CD14-positive monocyte (primary cell): ENCODE data around the gene PPFIBP1. TPM values are rescaled to one million over a fixed set of nuclear protein-coding genes. Genes with fewer than 3 reads are reported as not detected.
"Not testable (repeated sequence)": the region's sequence is repeated elsewhere in the genome, so short reads cannot be mapped to it uniquely, and the experiment has no call there.

ENCODE experiments used
- DNase-seq, 3 donors: peaks; one replicate each; pipeline ENCODE4 v3.0.0-alpha.2; 2011 to 2022
- H2AFZ ChIP-seq: 2 replicates; pipeline ENCODE4 v1.6.0; 2012; ENCODE audit warnings: mild to moderate bottlenecking, low read depth, low read length, inconsistent platforms; ENCODE audit not compliant: insufficient read depth, poor library complexity, severe bottlenecking
- H3K27ac ChIP-seq, 2 donors: 1 replicate in 1 of 2; 2 replicates in 1 of 2; pipeline ENCODE4 v1.5.1; 2012 to 2013; ENCODE audit warnings: low read length in 2 of 2, control low read depth in 1 of 2, inconsistent platforms in 1 of 2, low read depth in 1 of 2, mild to moderate bottlenecking in 1 of 2
- H3K27me3 ChIP-seq, 2 donors: one replicate each; pipeline versions ENCODE4 v1.6.0 to v1.6.1; 2011 to 2013; ENCODE audit warnings: low read length in 2 of 2; ENCODE audit not compliant: control insufficient read depth in 2 of 2, insufficient read depth in 2 of 2
- H3K36me3 ChIP-seq, 2 donors: replicated peaks in 1 of 2; 1 replicate in 1 of 2; 2 replicates in 1 of 2; pipeline versions ENCODE4 v1.5.1 to v1.6.1; 2012 to 2013; ENCODE audit warnings: low read length in 2 of 2, control low read depth in 1 of 2, inconsistent platforms in 1 of 2, mild to moderate bottlenecking in 1 of 2; ENCODE audit not compliant: insufficient read depth in 2 of 2, control insufficient read depth in 1 of 2
- H3K4me1 ChIP-seq, 2 donors: 1 replicate in 1 of 2; 2 replicates in 1 of 2; pipeline versions ENCODE4 v1.5.1 to v1.6.1; 2012 to 2013; ENCODE audit warnings: low read length in 2 of 2, control low read depth in 1 of 2, inconsistent platforms in 1 of 2, mild to moderate bottlenecking in 1 of 2, moderate library complexity in 1 of 2; ENCODE audit not compliant: insufficient read depth in 2 of 2, control insufficient read depth in 1 of 2
- H3K4me2 ChIP-seq: replicated peaks from 2 replicates; pipeline ENCODE3; 2012; ENCODE audit warnings: low read length, moderate library complexity, mild to moderate bottlenecking; ENCODE audit not compliant: poor library complexity, severe bottlenecking; ENCODE audit errors: extremely low read depth
- H3K4me3 ChIP-seq, 3 experiments: fragments of 200-600 bp in 1 of 3; sonication (generic) in 1 of 3; replicated peaks in 1 of 3; 1 replicate in 2 of 3; 2 replicates in 1 of 3; pipeline ENCODE4 v1.5.1; 2011 to 2013; ENCODE audit warnings: low read length in 3 of 3, mild to moderate bottlenecking in 3 of 3, control low read depth in 2 of 3, low read depth in 2 of 3, inconsistent platforms in 1 of 3, moderate library complexity in 1 of 3
- H3K79me2 ChIP-seq: 2 replicates; pipeline ENCODE4 v1.6.0; 2012; ENCODE audit warnings: mild to moderate bottlenecking, control low read depth, inconsistent platforms, low read length, moderate library complexity; ENCODE audit not compliant: insufficient read depth
- H3K9ac ChIP-seq: 2 replicates; pipeline ENCODE4 v1.6.0; 2017; ENCODE audit warnings: low read length, mild to moderate bottlenecking; ENCODE audit not compliant: insufficient read depth, poor library complexity, severe bottlenecking
- H3K9me3 ChIP-seq, 2 donors: replicated peaks in 1 of 2; 1 replicate in 1 of 2; 2 replicates in 1 of 2; pipeline versions ENCODE4 v1.5.1 to v1.6.1; 2012 to 2013; ENCODE audit warnings: low read length in 2 of 2, control low read depth in 1 of 2; ENCODE audit not compliant: control insufficient read depth in 1 of 2, insufficient read depth in 1 of 2
- H4K20me1 ChIP-seq: 2 replicates; pipeline ENCODE4 v1.6.0; 2012; ENCODE audit warnings: mild to moderate bottlenecking, low read length, control low read depth, moderate library complexity; ENCODE audit not compliant: insufficient read depth
- H3K27ac Mint-ChIP-seq, 7 donors: one replicate each; pipeline ENCODE4 v1.8.0; 2020; ENCODE audit warnings: mild to moderate bottlenecking in 7 of 7, mixed read lengths in 7 of 7, moderate library complexity in 6 of 7, inconsistent platforms in 2 of 7
- H3K27me3 Mint-ChIP-seq, 3 donors: one replicate each; pipeline ENCODE4 v1.8.0; 2021 to 2022; ENCODE audit warnings: low read depth in 3 of 3, mild to moderate bottlenecking in 3 of 3, mixed read lengths in 3 of 3, moderate library complexity in 3 of 3, inconsistent platforms in 1 of 3
- H3K36me3 Mint-ChIP-seq, 2 donors: one replicate each; pipeline ENCODE4 v1.8.0; 2020; ENCODE audit warnings: mixed read lengths in 2 of 2, inconsistent platforms in 1 of 2, mild to moderate bottlenecking in 1 of 2
- H3K4me1 Mint-ChIP-seq: one replicate; pipeline ENCODE4 v1.8.0; 2020; ENCODE audit warnings: mild to moderate bottlenecking, mixed read lengths
- H3K4me3 Mint-ChIP-seq, 2 donors: one replicate each; pipeline ENCODE4 v1.8.0; 2020; ENCODE audit warnings: mild to moderate bottlenecking in 2 of 2, mixed read lengths in 2 of 2, moderate library complexity in 1 of 2
- H3K9me3 Mint-ChIP-seq, 7 donors: one replicate each; pipeline ENCODE4 v1.8.0; 2020 to 2022; ENCODE audit warnings: mixed read lengths in 7 of 7, mild to moderate bottlenecking in 6 of 7, moderate library complexity in 6 of 7, inconsistent platforms in 2 of 7
- CTCF ChIP-seq: fragments of 200-600 bp; IDR thresholded peaks from one replicate; pipeline ENCODE4 v1.8.0; 2022; ENCODE audit warnings: antibody characterized with exemption, mild to moderate bottlenecking
- WGBS: methylation state at CpG from one replicate; pipeline ENCODE4 v1.1.5; 2013; ENCODE audit warnings: missing lambda C conversion rate; ENCODE audit not compliant: insufficient coverage; 5-methylcytosine and 5-hydroxymethylcytosine counted together
- intact Hi-C, 2 donors: fragments of 100-400 bp; cut with micrococcal nuclease; formaldehyde crosslinking; loops; one replicate each; pipeline versions ENCODE4 v1.15.0 to v1.15.1; 2023
- polyA plus RNA-seq, 3 donors: library from polyadenylated mRNA; depleted of rRNA in 1 of 3; unstranded in 2 of 3; stranded (reverse) in 1 of 3; fragments of 300-500 nt in 2 of 3; fragments of >200 nt in 1 of 3; fragmentation: Illumina TruSeq in 2 of 3; gene quantifications; 1 replicate in 2 of 3; 2 replicates in 1 of 3; pipeline ENCODE4 v1.2.3, GENCODE V29; 2012 to 2021

Gene PPFIBP1
- polyA plus RNA-seq, 3 donors = 0.25 to 0.79 (median 0.53) TPM

DNA sequence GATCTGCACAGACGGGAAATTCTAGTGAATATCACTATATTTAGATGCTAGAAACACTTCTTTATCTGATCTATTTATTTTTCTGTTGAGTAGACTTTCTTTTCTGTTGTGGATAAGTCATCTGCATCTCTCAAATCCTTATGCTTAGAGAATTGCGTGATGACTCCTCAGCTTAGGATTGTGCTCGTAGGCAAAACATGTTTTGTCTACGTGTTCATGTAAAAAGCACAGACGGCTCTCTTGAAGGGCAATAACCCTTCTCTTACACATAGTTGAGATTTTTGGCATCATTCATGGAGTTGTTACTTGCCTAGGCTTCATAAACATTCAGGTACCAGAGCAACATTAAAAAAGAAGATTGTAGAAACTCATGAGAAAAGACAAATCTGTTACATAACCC lies 18.6 kb downstream of the PPFIBP1 start:
- H3K4me3 ChIP-seq = no peak overlapping the region
- H3K27ac Mint-ChIP-seq = no peak overlapping the region
- TF ChIP-seq CTCF = no peak
- no peak for DNase-seq
- H3K9me3 Mint-ChIP-seq = peaks cover 0 to 2% (median 0%) of the 10 kb centered on the region in 7 donors
- no peaks in the 10 kb centered on the region for H3K79me2 ChIP-seq
- no peak overlapping the region for H2AFZ ChIP-seq
- no peaks in the 10 kb centered on the region for H3K4me1 ChIP-seq
- peaks cover 0 to 2% (median 2%) of the 10 kb centered on the region in 3 donors for H3K27me3 Mint-ChIP-seq
- intact Hi-C loops = no loop called here
- H3K27ac ChIP-seq = no peak overlapping the region
- no peaks in the 10 kb centered on the region for H3K36me3 Mint-ChIP-seq
- no peak overlapping the region for H3K4me2 ChIP-seq
- no peak overlapping the region for H3K9ac ChIP-seq
- H3K9me3 ChIP-seq = no peaks in the 10 kb centered on the region
- H3K4me1 Mint-ChIP-seq = no peaks in the 10 kb centered on the region
- H3K4me3 Mint-ChIP-seq = no peak overlapping the region
- H3K27me3 ChIP-seq = no peaks in the 10 kb centered on the region
- H3K36me3 ChIP-seq = no peaks in the 10 kb centered on the region
- no CpG with 5 or more reads among the region's 5 CpGs for WGBS
- H4K20me1 ChIP-seq = no peaks in the 10 kb centered on the region

DNA sequence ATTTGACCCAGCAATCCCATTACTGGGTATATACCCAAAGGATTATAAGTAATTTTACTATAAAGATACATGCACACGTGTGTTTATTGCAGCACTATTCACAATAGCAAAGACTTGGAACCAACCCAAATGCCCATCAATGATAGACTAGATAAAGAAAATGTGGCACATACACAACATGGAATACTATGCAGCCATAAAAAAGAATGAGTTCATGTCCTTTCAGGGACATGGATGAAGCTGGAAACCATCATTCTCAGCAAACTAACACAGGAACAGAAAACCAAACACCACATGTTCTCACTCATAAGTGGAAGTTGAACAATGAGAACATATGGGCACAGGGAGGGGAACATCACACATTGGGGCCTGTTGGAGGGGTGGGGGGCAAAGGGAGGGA lies 20.9 kb downstream of the PPFIBP1 start:
- H3K4me3 ChIP-seq, H3K36me3 Mint-ChIP-seq, H2AFZ ChIP-seq, H3K27ac Mint-ChIP-seq, H3K36me3 ChIP-seq, H4K20me1 ChIP-seq, H3K9me3 Mint-ChIP-seq, H3K27me3 ChIP-seq, H3K9me3 ChIP-seq, H3K27ac ChIP-seq, H3K4me2 ChIP-seq, H3K4me3 Mint-ChIP-seq, H3K79me2 ChIP-seq, DNase-seq, H3K9ac ChIP-seq, H3K27me3 Mint-ChIP-seq, intact Hi-C loops: not testable (repeated sequence)
- no CpG with 5 or more reads among the region's 1 CpG for WGBS
- H3K4me1 ChIP-seq = peaks cover 15 to 16% of the 10 kb centered on the region in 2 donors
- H3K4me1 Mint-ChIP-seq = peaks cover 19% of the 10 kb centered on the region
